ENCODE measurements around the gene DLGAP1.

- no peak for TF ChIP-seq YY1 (IDR thresholded peaks at IDR 0.05; ENCODE audit: insufficient read depth, insufficient read length)
- TF ChIP-seq ZNF274 (IDR thresholded peaks at IDR 0.05; ENCODE audit: low read depth, low read length), result no peak
- no peak for TF ChIP-seq SUZ12 (IDR thresholded peaks at IDR 0.05; ENCODE audit: extremely low read depth, insufficient read depth, insufficient read length)
These were observed 21.4 kb downstream of the DLGAP1 start for GRCh38 chr18:4433717-4434116.
